ENCODE data around the gene ZNF385A. TPM values are rescaled to one million over a fixed set of nuclear protein-coding genes. Genes with fewer than 3 reads are reported as not detected.
A peak's percentile ranks its signal among the peaks of the same experiment; 100 is the strongest.

ZNF385A gene
- total RNA-seq, 1 donor from 2014 or later: 7.1 TPM

GRCh38 chr12:54352891-54353874, 31.4 kb downstream of the ZNF385A start:
- H3K27ac ChIP-seq (replicated peaks): peak overlapping the region; percentile 70
- peaks cover 42% of the 10 kb centered on the region for H3K4me1 ChIP-seq
- no peak for DNase-seq
- TF ChIP-seq CTCF (IDR thresholded peaks at IDR 0.05; ENCODE audit: borderline replicate concordance): no peak
- no peaks in the 10 kb centered on the region for H3K9me3 ChIP-seq (replicated peaks)
- H3K27me3 ChIP-seq (ENCODE audit: low read depth): no peaks in the 10 kb centered on the region
- H3K36me3 ChIP-seq: peaks cover 33% of the 10 kb centered on the region
- no peak overlapping the region for H3K4me3 ChIP-seq
- intact Hi-C loops (cut with micrococcal nuclease): no loop called here

- TF ChIP-seq CTCF (IDR thresholded peaks at IDR 0.05; ENCODE audit: borderline replicate concordance): no peak
- Histone ChIP-seq H3K9me3 (replicated peaks) (no peaks in the 10 kb centered on the region), H3K4me1 (peaks cover 35% of the 10 kb centered on the region), H3K27ac (replicated peaks) (peak overlapping the region; percentile 70), H3K4me3 (peak overlapping the region; percentile 51), H3K27me3 (ENCODE audit: low read depth) (no peaks in the 10 kb centered on the region), H3K36me3 (peaks cover 44% of the 10 kb centered on the region)
- DNase-seq: peak; percentile 47
- intact Hi-C loops (cut with micrococcal nuclease): no loop called here
Measured at GRCh38 chr12:54352022-54352531, 32.5 kb downstream of the ZNF385A start.

- no peak for TF ChIP-seq CTCF (IDR thresholded peaks at IDR 0.05; ENCODE audit: borderline replicate concordance)
- H3K27ac ChIP-seq (replicated peaks): peak overlapping the region; percentile 70
- intact Hi-C loops (cut with micrococcal nuclease): no loop called here
- H3K4me3 ChIP-seq: no peak overlapping the region
- peaks cover 35% of the 10 kb centered on the region for H3K4me1 ChIP-seq
- H3K27me3 ChIP-seq (ENCODE audit: low read depth): no peaks in the 10 kb centered on the region
- H3K36me3 ChIP-seq: peaks cover 51% of the 10 kb centered on the region
- H3K9me3 ChIP-seq (replicated peaks): no peaks in the 10 kb centered on the region
- DNase-seq: no peak
Measured at GRCh38 chr12:54351341-54351740, 33.2 kb downstream of the ZNF385A start.

- peaks cover 57% of the 10 kb centered on the region for H3K36me3 ChIP-seq
- no peaks in the 10 kb centered on the region for H3K27me3 ChIP-seq (ENCODE audit: low read depth)
- H3K4me1 ChIP-seq: peaks cover 35% of the 10 kb centered on the region
- intact Hi-C loops (cut with micrococcal nuclease): no loop called here
- TF ChIP-seq CTCF (IDR thresholded peaks at IDR 0.05; ENCODE audit: borderline replicate concordance): no peak
- H3K9me3 ChIP-seq (replicated peaks): no peaks in the 10 kb centered on the region
- H3K4me3 ChIP-seq: no peak overlapping the region
- peak overlapping the region; percentile 70 for H3K27ac ChIP-seq (replicated peaks)
- no peak for DNase-seq
Measured at GRCh38 chr12:54350743-54351142, 33.8 kb downstream of the ZNF385A start.

GRCh38 chr12:54349679-54350078, 34.9 kb downstream of the ZNF385A start:
- peaks cover 68% of the 10 kb centered on the region for H3K36me3 ChIP-seq
- intact Hi-C loops (cut with micrococcal nuclease): no loop called here
- no peaks in the 10 kb centered on the region for H3K9me3 ChIP-seq (replicated peaks)
- no peak for DNase-seq
- H3K4me1 ChIP-seq: peaks cover 35% of the 10 kb centered on the region
- no peak overlapping the region for H3K27ac ChIP-seq (replicated peaks)
- no peak for TF ChIP-seq CTCF (IDR thresholded peaks at IDR 0.05; ENCODE audit: borderline replicate concordance)
- no peak overlapping the region for H3K4me3 ChIP-seq
- no peaks in the 10 kb centered on the region for H3K27me3 ChIP-seq (ENCODE audit: low read depth)

Measured in left ventricle myocardium inferior (tissue), 1 donor.